Measurements from ENCODE around the gene ST13. TPM values are rescaled to one million over a fixed set of nuclear protein-coding genes. Genes with fewer than 3 reads are reported as not detected.

Gene ST13
- total RNA-seq, 6 experiments from 2014 or later = 70.3 to 262 (median 143) TPM

DNA sequence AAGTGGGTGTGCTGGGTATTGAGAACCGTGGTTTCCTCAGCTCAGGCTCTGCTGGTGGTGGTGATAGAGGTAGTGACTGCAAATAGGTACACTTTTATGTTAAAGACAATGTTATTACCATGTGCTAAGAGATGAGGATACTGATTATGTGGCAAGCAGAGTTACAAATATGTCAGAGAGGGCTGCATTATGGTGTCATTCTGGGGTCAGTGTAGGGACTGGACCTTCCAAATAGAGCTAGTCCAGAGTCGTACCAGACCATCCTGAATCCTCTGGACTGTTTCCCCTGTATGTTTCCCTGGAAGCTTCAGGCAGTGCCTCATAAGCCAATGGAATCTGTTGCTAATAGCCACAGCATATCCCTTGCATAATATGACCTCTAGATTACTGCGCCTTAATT, 5.6 kb upstream of the ST13 start, which contains the start of gene DNAJB7:
TSS of gene DNAJB7 (minus strand) at position 101 of the 400 bp plus-strand sequence. CDS start 119 bp downstream, outside the sequence.
- Histone ChIP-seq H3K4me3 (no peak within 1 kb of the TSS), H3K4me1 (peaks cover 0 to 24% (median 7%) of the 10 kb centered on the region in 4 donors), H3K27ac (no peak within 1 kb of the TSS), H3K36me3 (no peaks in the 10 kb centered on the region), H3K27me3 (no peaks in the 10 kb centered on the region), H3K9me3 (no peaks in the 10 kb centered on the region)
- no peak for DNase-seq
- intact Hi-C loops (cut with DNase I) = no loop called here
- WGBS (ENCODE audit: insufficient coverage, low coverage, low lambda C conversion rate, missing lambda C conversion rate) = 91% methylated on average over 3 of the region's 3 CpGs
- TF ChIP-seq CTCF (IDR thresholded peaks at IDR 0.05) = no peak
- no peak for TF ChIP-seq POLR2A (IDR thresholded peaks at IDR 0.05)
- ATAC-seq = no peak

GRCh38 chr22:40857309-40857855, 943 bp upstream of the ST13 start:
- TF ChIP-seq CTCF (IDR thresholded peaks at IDR 0.05) = no peak
- no peak for TF ChIP-seq POLR2A (IDR thresholded peaks at IDR 0.05)
- ATAC-seq = no peak
- peaks cover 0 to 41% (median 19%) of the 10 kb centered on the region in 4 donors for H3K4me1 ChIP-seq

DNA sequence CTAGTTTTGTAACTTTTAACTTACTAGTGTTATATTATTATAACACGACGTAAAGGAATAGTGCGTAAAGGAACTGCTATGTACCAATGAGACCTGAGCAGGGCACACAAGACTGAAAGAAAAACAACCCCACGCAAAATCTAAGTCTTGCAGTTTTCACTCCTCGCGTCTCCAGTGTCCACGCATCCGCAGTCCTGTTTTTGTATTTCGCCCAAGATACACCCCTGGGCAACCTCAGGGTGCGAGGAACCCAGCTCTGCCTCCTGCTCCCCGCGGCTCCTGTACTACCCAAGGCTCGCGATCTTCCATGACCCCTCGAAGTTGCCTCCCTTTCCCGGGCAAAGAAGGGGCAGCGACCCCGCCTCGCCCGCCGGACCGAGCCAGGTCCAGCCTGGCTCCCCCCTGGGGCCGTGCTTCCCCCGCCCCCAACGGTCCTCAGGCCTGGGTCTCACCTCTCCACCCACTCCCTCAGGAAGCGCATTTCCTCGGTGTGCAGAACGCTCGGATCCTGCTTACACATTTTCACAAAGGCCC, 393 bp downstream of the ST13 start:
- whole genome bisulfite sequencing (ENCODE audit: insufficient coverage, low coverage, low lambda C conversion rate, missing lambda C conversion rate) = 0% methylated on average over 13 of the region's 29 CpGs
- Histone ChIP-seq H3K4me3 (peak overlapping the region; percentile 72 to 92 (median 85)), H3K36me3 (no peaks in the 10 kb centered on the region), H3K27ac (peak overlapping the region; percentile 98 to 100 (median 99)), H3K4me1 (peaks cover 0 to 50% (median 24%) of the 10 kb centered on the region in 4 donors), H3K27me3 (no peaks in the 10 kb centered on the region), H3K9me3 (no peaks in the 10 kb centered on the region)
- intact Hi-C loops (cut with DNase I) = no loop called here
- DNase-seq = peak in 1 of 3 donors; percentile 67
- no peak for TF ChIP-seq POLR2A (IDR thresholded peaks at IDR 0.05)
- no peak for TF ChIP-seq CTCF (IDR thresholded peaks at IDR 0.05)
- peak; percentile 31 to 53 (median 34) for ATAC-seq

More at GRCh38 chr22:40857309-40857855, 943 bp upstream of the ST13 start:
- intact Hi-C loops (cut with DNase I) = no loop called here
- no peaks in the 10 kb centered on the region for H3K9me3 ChIP-seq
- 1% methylated on average over 12 of the region's 18 CpGs for WGBS (ENCODE audit: insufficient coverage, low coverage, low lambda C conversion rate, missing lambda C conversion rate)
- no peak for DNase-seq
- peak overlapping the region; percentile 98 to 100 (median 99) for H3K27ac ChIP-seq
- H3K27me3 ChIP-seq = no peaks in the 10 kb centered on the region
- H3K4me3 ChIP-seq = peak overlapping the region; percentile 72 to 92 (median 85)
- H3K36me3 ChIP-seq = no peaks in the 10 kb centered on the region

DNA sequence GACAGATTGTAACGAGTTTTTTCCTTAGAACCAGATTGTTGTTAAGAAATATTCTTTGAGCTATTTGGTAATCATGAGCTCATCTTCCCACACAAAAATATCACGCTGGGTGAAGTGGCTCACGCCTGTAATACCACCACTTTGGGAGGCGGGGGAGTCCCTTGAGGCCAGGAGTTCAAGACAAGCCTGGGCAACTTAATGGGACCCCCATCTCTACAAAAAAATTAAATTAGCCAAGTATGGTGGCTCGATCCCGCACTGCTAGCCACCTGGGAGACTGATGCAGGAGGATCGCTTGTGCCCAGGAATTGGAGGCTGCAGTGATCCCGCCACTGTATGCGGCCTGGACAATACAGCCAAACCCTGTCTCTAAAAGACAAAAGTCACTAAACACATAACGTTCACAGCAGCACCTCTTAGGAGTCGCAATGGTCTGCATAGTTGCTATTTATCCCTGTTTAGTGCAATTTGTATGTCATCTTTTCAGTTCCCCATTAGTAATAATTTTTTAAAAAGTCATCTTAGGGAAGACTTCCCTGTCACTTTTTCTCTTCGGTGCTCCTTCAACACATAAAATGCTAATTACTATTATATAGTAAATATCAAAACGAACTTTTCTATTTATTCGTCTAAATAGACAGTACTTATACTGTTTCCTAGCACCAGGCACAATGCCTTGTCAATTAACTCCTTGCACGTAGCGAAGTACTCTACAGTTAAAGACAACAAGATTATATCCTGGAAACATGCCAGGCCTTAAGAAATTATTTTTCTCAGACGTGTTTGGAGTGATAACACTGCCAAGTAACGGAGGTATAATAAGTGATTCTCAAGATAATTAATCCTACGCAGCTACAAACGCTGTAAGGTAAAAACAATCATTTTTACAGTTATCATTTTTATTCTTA, 1.1 kb downstream of the ST13 start:
- WGBS (ENCODE audit: insufficient coverage, low coverage, low lambda C conversion rate, missing lambda C conversion rate) = 16% methylated on average over 19 of the region's 20 CpGs
- peak overlapping the region; percentile 72 to 92 (median 85) for H3K4me3 ChIP-seq
- DNase-seq (no peak), ATAC-seq (no peak)
- H3K9me3 ChIP-seq = no peaks in the 10 kb centered on the region
- intact Hi-C loops (cut with DNase I) = no loop called here
- peak overlapping the region; percentile 98 to 100 (median 99) for H3K27ac ChIP-seq
- no peaks in the 10 kb centered on the region for H3K27me3 ChIP-seq
- H3K36me3 ChIP-seq = peaks cover 0 to 4% (median under 1%) of the 10 kb centered on the region in 4 donors
- H3K4me1 ChIP-seq = peaks cover 0 to 52% (median 24%) of the 10 kb centered on the region in 4 donors
- TF ChIP-seq CTCF (IDR thresholded peaks at IDR 0.05) (no peak), POLR2A (IDR thresholded peaks at IDR 0.05) (no peak)
